Hematopoietic multipotent progenitor cell treated with erythropoietin and hydrocortisone succinate and interleukin-3 and kit ligand, for 8 days (in vitro differentiated cells): ENCODE measurements around the gene CDH13.
A peak's percentile ranks its signal among the peaks of the same experiment; 100 is the strongest.

Experiments
- DNase-seq: peaks from one replicate; pipeline ENCODE4 v3.0.0-alpha.2; 2015

CDH13 gene

GRCh38 chr16:83070416-83071209 lies 443.8 kb downstream of the CDH13 start:
- DNase-seq = no peak

- DNase-seq = no peak
Observed at GRCh38 chr16:83075956-83076355, 449.2 kb downstream of the CDH13 start.

GRCh38 chr16:83083361-83083760 lies 456.6 kb downstream of the CDH13 start:
- no peak for DNase-seq

- no peak for DNase-seq
Observed at GRCh38 chr16:83085660-83086059, 458.9 kb downstream of the CDH13 start.

- DNase-seq = no peak
Observed at GRCh38 chr16:83095941-83096692, 469.3 kb downstream of the CDH13 start.

GRCh38 chr16:83098536-83098935 lies 471.8 kb downstream of the CDH13 start:
- DNase-seq = no peak

- DNase-seq = no peak
Observed at GRCh38 chr16:83100679-83101078, 473.9 kb downstream of the CDH13 start.

GRCh38 chr16:83102336-83102735 lies 475.6 kb downstream of the CDH13 start:
- no peak for DNase-seq

GRCh38 chr16:83105279-83106077 lies 478.7 kb downstream of the CDH13 start:
- DNase-seq = no peak

- no peak for DNase-seq
Observed at GRCh38 chr16:83109490-83110125, 482.8 kb downstream of the CDH13 start.

GRCh38 chr16:83110269-83110668 lies 483.5 kb downstream of the CDH13 start:
- DNase-seq = no peak

- DNase-seq = peak; percentile 3
Observed at GRCh38 chr16:83113317-83113716, 486.5 kb downstream of the CDH13 start.

- DNase-seq = no peak
Observed at GRCh38 chr16:83113811-83114210, 487.0 kb downstream of the CDH13 start.

- DNase-seq = no peak
Observed at GRCh38 chr16:83115491-83116232, 488.9 kb downstream of the CDH13 start.

GRCh38 chr16:83116274-83116892 lies 489.6 kb downstream of the CDH13 start:
- DNase-seq = no peak

- DNase-seq = no peak
Observed at GRCh38 chr16:83117810-83118209, 491.0 kb downstream of the CDH13 start.

- no peak for DNase-seq
Observed at GRCh38 chr16:83118365-83118764, 491.6 kb downstream of the CDH13 start.

- no peak for DNase-seq
Observed at GRCh38 chr16:83125999-83126568, 499.3 kb downstream of the CDH13 start.

GRCh38 chr16:83128041-83128440 lies 501.3 kb downstream of the CDH13 start:
- DNase-seq = no peak

- DNase-seq = no peak
Observed at GRCh38 chr16:83130039-83130438, 503.3 kb downstream of the CDH13 start.

- DNase-seq = no peak
Observed at GRCh38 chr16:83134638-83135037, 507.9 kb downstream of the CDH13 start.
